Right atrium auricular region (tissue), 2 donors: ENCODE measurements around the gene FAM3A. TPM values are rescaled to one million over a fixed set of nuclear protein-coding genes. Genes with fewer than 3 reads are reported as not detected.
A peak's percentile ranks its signal among the peaks of the same experiment; 100 is the strongest.

Source experiments
- DNase-seq: peaks from one replicate; pipeline ENCODE4 v3.0.0-alpha.2; 2019; ENCODE audit warnings: low spot score
- H3K27ac ChIP-seq, 2 donors: fragments of 200-600 bp; sonication (generic); 1 replicate in 1 of 2; 2 replicates in 1 of 2; pipeline ENCODE4 v1.5.1; 2016 to 2019
- H3K27me3 ChIP-seq, 2 donors: fragments of 200-600 bp; sonication (generic); one replicate each; pipeline versions ENCODE4 v1.5.1 to v1.6.0; 2017 to 2019
- H3K36me3 ChIP-seq: fragments of 200-600 bp; sonication (generic); one replicate; pipeline ENCODE4 v1.5.1; 2016
- H3K4me1 ChIP-seq, 2 donors: fragments of 200-600 bp; sonication (generic); one replicate each; pipeline versions ENCODE4 v1.5.1 to v1.6.0; 2017 to 2019
- H3K4me3 ChIP-seq, 2 donors: fragments of 200-600 bp; sonication (generic); 1 replicate in 1 of 2; 2 replicates in 1 of 2; pipeline ENCODE4 v1.5.1; 2017 to 2019; ENCODE audit warnings: mild to moderate bottlenecking in 1 of 2, moderate library complexity in 1 of 2
- H3K9me3 ChIP-seq, 2 donors: fragments of 200-600 bp; sonication (generic); one replicate each; pipeline ENCODE4 v1.5.1; 2019
- CTCF ChIP-seq, 2 donors: fragments of 200-600 bp; sonication (generic); IDR thresholded peaks; one replicate each; pipeline ENCODE4 v1.5.1; 2019; ENCODE audit warnings: antibody characterized with exemption in 2 of 2
- total RNA-seq, 2 donors: library from RNA; depleted of rRNA; stranded (reverse); fragments of >200 nt; gene quantifications; one replicate each; pipeline ENCODE4 v1.1.0, GENCODE V29; 2016

Gene FAM3A
- total RNA-seq, 2 donors from 2014 or later, result 47.1 to 61.2 TPM

GRCh38 chrX:154486052-154486395 is 30.0 kb downstream of the FAM3A start:
- H3K27me3 ChIP-seq, result no peaks in the 10 kb centered on the region
- H3K4me1 ChIP-seq, result peaks cover 0 to 19% of the 10 kb centered on the region in 2 donors
- no peak for TF ChIP-seq CTCF (IDR thresholded peaks at IDR 0.05)
- DNase-seq, result no peak
- no peaks in the 10 kb centered on the region for H3K36me3 ChIP-seq
- H3K4me3 ChIP-seq, result peak overlapping the region; percentile 58 to 68
- H3K27ac ChIP-seq, result peak overlapping the region; percentile 82 to 86
- H3K9me3 ChIP-seq, result no peaks in the 10 kb centered on the region

DNA sequence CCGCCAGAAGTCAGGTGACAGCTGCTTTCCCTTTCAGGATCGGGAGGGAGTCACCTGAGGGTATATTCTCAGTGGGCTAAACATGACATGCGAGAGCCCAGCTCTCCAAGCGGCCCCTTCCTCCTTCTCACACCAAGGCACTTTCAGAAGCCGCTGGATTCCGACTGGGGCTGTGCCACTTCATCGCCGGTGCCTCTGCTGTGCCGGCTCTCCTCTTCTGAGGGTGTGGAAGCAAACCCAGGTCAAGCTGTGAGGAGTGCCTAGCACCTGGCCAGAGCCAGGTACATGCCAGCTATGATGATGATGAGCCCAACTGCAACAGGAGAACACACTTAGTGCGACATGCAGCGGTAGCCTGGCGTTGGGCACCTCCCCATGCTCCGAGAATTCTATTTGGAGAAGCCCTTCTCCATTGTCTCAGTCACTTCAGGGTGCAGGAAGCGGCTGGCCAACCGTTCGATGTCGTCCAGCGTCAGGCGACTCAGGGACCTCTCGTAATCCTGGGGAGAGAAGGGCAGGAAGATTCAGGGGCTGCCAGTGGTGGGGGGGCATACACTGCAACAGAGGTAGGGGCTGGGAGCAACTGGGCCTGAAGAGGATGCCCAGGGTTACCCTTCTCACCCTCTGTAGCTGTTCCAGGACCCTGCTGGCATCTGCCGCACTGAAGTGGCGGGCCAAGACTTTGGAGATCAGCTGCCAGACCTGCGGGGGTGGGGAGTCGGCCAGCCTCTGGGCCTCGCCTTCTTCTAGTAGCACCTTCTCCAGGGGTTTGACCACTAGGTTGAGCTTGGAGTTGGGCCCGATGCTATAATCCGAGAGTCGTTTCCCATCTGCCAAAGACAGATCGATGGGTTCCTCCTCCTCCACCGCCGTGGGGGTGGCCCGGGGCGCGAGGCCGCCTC is 30.6 kb downstream of the FAM3A start:
- no peak for DNase-seq
- no peak for TF ChIP-seq CTCF (IDR thresholded peaks at IDR 0.05)
- H3K9me3 ChIP-seq, result no peaks in the 10 kb centered on the region
- H3K4me1 ChIP-seq, result peaks cover 0 to 19% of the 10 kb centered on the region in 2 donors
- H3K27me3 ChIP-seq, result no peaks in the 10 kb centered on the region
- H3K27ac ChIP-seq, result peak overlapping the region; percentile 82 to 86
- H3K4me3 ChIP-seq, result peak overlapping the region; percentile 58 to 68
- H3K36me3 ChIP-seq, result no peaks in the 10 kb centered on the region

- Histone ChIP-seq H3K9me3 (no peaks in the 10 kb centered on the region), H3K36me3 (no peaks in the 10 kb centered on the region), H3K4me3 (no peak overlapping the region), H3K27me3 (no peaks in the 10 kb centered on the region), H3K4me1 (peaks cover 0 to 19% of the 10 kb centered on the region in 2 donors), H3K27ac (peak overlapping the region; percentile 82 to 86)
- no peak for TF ChIP-seq CTCF (IDR thresholded peaks at IDR 0.05)
- no peak for DNase-seq
Measured at GRCh38 chrX:154484255-154485149, 31.5 kb downstream of the FAM3A start.

- TF ChIP-seq CTCF (IDR thresholded peaks at IDR 0.05), result no peak
- H3K36me3 ChIP-seq, result no peaks in the 10 kb centered on the region
- peaks cover 0 to 19% of the 10 kb centered on the region in 2 donors for H3K4me1 ChIP-seq
- no peak overlapping the region for H3K4me3 ChIP-seq
- no peaks in the 10 kb centered on the region for H3K27me3 ChIP-seq
- H3K27ac ChIP-seq, result peak overlapping the region in 1 of 2 donors; percentile 86
- no peaks in the 10 kb centered on the region for H3K9me3 ChIP-seq
- no peak for DNase-seq
Measured at GRCh38 chrX:154483325-154483724, 32.7 kb downstream of the FAM3A start.

DNA sequence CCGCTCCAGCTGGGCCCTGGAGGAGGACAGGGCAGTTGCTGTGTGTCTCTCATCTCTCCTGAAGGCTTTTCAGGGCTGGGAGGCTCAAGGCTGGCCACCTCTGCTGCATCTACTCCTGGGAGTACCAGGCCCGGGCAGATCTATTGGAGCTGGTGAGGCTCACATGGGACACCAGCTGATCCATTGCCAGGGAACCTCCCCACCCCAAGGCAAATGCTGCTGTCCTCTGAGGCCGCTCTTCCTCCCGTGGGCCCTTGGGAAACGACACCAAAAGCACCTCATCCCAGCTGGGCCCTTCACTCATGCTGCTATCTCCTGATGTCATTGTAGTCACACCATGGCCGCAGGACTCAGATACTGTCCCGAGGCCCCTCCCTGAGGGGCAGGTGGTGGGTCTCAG is 33.2 kb downstream of the FAM3A start:
- no peaks in the 10 kb centered on the region for H3K27me3 ChIP-seq
- no peaks in the 10 kb centered on the region for H3K36me3 ChIP-seq
- no peak for DNase-seq
- no peak overlapping the region for H3K4me3 ChIP-seq
- no peak for TF ChIP-seq CTCF (IDR thresholded peaks at IDR 0.05)
- no peaks in the 10 kb centered on the region for H3K9me3 ChIP-seq
- peak overlapping the region; percentile 40 to 86 for H3K27ac ChIP-seq
- H3K4me1 ChIP-seq, result peaks cover 0 to 23% of the 10 kb centered on the region in 2 donors
